K562 (cell line): Measurements from ENCODE around the gene SLC1A3. TPM values are rescaled to one million over a fixed set of nuclear protein-coding genes. Genes with fewer than 3 reads are reported as not detected.

Source experiments
- ATAC-seq: fragments of 200-7000 bp; cut with Tn5 transposase; 3 replicates; pipeline ENCODE4 v1.9.1; 2020; ENCODE audit warnings: moderate library complexity
- BruUV-seq: library from RNA; stranded (reverse); fragments of 400-500 nt; replicated peaks from 2 replicates; lab custom pipeline; 2021; lab: Mats Ljungman, UMichigan
- CTCF ChIA-PET: fragments of 300-600 bp; formaldehyde crosslinking; extraction: SDS; loops from one replicate; lab custom pipeline; 2021; ENCODE audit warnings: low intra/inter-chr PET ratio; lab: Yijun Ruan, JAX
- POLR2A ChIA-PET: fragments of 300-600, 350-650 bp; sonication (Branson Sonifier 250); formaldehyde crosslinking; extraction: SDS; loops from one replicate; lab custom pipeline; 2021; ENCODE audit warnings: antibody characterized with exemption, inconsistent platforms; lab: Yijun Ruan, JAX
- DNase-seq, 4 experiments: peaks; one replicate each; pipeline versions ENCODE4 v3.0.0 to v3.0.0-alpha.2; 2011 to 2018; ENCODE audit warnings: low spot score in 3 of 4, mixed read lengths in 3 of 4; ENCODE audit errors: extremely low read depth in 1 of 4
- FAIRE-seq: peaks from 2 replicates; lab custom pipeline; 2011; peaks lifted over from hg19 to GRCh38; lab: Jason Lieb, UNC
- H2AFZ ChIP-seq: 2 replicates; pipeline ENCODE4 v1.6.0; 2011; ENCODE audit warnings: low read depth, low read length, control low read depth, inconsistent platforms
- H3K27ac ChIP-seq: fragments of 200-600 bp; 3 replicates; pipeline ENCODE4 v1.8.0; 2011; ENCODE audit warnings: low read depth, mild to moderate bottlenecking, control low read depth, inconsistent platforms, low read length, moderate library complexity, mixed read lengths; ENCODE audit errors: extremely low read depth
- H3K27me3 ChIP-seq, 2 experiments: fragments of 300-600 bp in 1 of 2; 2 replicates in 1 of 2; 3 replicates in 1 of 2; pipeline versions ENCODE4 v1.6.0 to v1.8.0; 2011; ENCODE audit warnings: inconsistent platforms in 2 of 2, low read length in 2 of 2, mild to moderate bottlenecking in 1 of 2, mixed read lengths in 1 of 2, moderate library complexity in 1 of 2; ENCODE audit not compliant: control insufficient read depth in 2 of 2, insufficient read depth in 2 of 2
- H3K36me3 ChIP-seq: fragments of 300-600 bp; 3 replicates; pipeline ENCODE4 v1.8.0; 2011; ENCODE audit warnings: mild to moderate bottlenecking, low read length, inconsistent platforms; ENCODE audit not compliant: control insufficient read depth, insufficient read depth
- H3K4me1 ChIP-seq, 2 experiments: fragments of 200-600 bp in 1 of 2; replicated peaks in 1 of 2; 2 replicates in 1 of 2; 3 replicates in 1 of 2; pipeline versions ENCODE4 v1.5.1 to v1.8.0; 2011; ENCODE audit warnings: inconsistent platforms in 2 of 2, low read length in 2 of 2, mild to moderate bottlenecking in 1 of 2, mixed read lengths in 1 of 2, moderate library complexity in 1 of 2; ENCODE audit not compliant: control insufficient read depth in 2 of 2, insufficient read depth in 2 of 2
- H3K4me2 ChIP-seq: 2 replicates; pipeline ENCODE4 v1.6.1; 2011; ENCODE audit warnings: low read length, control low read depth, inconsistent platforms, mixed read lengths; ENCODE audit not compliant: insufficient read depth
- H3K4me3 ChIP-seq: fragments of 200-600 bp; sonication (generic), shearing (Covaris generic); 2 replicates; pipeline ENCODE4 v1.5.1; 2016; ENCODE audit warnings: control low read depth, inconsistent platforms
- H3K79me2 ChIP-seq: fragments of 200-600 bp; 3 replicates; pipeline ENCODE4 v1.8.0; 2011; ENCODE audit warnings: low read length, inconsistent platforms; ENCODE audit not compliant: control insufficient read depth, insufficient read depth
- H3K9ac ChIP-seq, 2 experiments: 2 replicates each; pipeline versions ENCODE4 v1.6.0 to v1.6.1; 2011; ENCODE audit warnings: low read depth in 2 of 2, low read length in 2 of 2, control low read depth in 1 of 2, inconsistent platforms in 1 of 2, mild to moderate bottlenecking in 1 of 2, mixed read lengths in 1 of 2; ENCODE audit not compliant: insufficient read depth in 1 of 2
- H3K9me1 ChIP-seq: one replicate; pipeline ENCODE4 v1.6.0; 2011; ENCODE audit warnings: inconsistent platforms, mild to moderate bottlenecking, low read length, moderate library complexity; ENCODE audit not compliant: control insufficient read depth, insufficient read depth
- H3K9me3 ChIP-seq: replicated peaks from 2 replicates; pipeline ENCODE4 v1.5.1; 2011; ENCODE audit warnings: low read depth, low read length, inconsistent platforms; ENCODE audit not compliant: control insufficient read depth, insufficient read depth
- H4K20me1 ChIP-seq: replicated peaks from 2 replicates; pipeline ENCODE4 v1.6.1; 2011; ENCODE audit warnings: low read length, inconsistent platforms, mixed read lengths; ENCODE audit not compliant: control insufficient read depth, insufficient read depth
- ARHGAP35 ChIP-seq: fragments of 450-650 bp; IDR thresholded peaks from 2 replicates; pipeline ENCODE4 v1.6.1; 2018; ENCODE audit not compliant: partially characterized antibody
- ATF2 ChIP-seq: sonication (generic); formaldehyde crosslinking; IDR thresholded peaks from 2 replicates; pipeline ENCODE4 v1.8.1; 2022; ENCODE audit warnings: missing genetic modification reagents
- COPS2 ChIP-seq: fragments of 450-650 bp; conservative IDR thresholded peaks from 2 replicates; pipeline ENCODE4 v1.6.1; 2016; ENCODE audit warnings: mild to moderate bottlenecking, moderate library complexity
- GATAD2A ChIP-seq: fragments of 450-650 bp; IDR thresholded peaks from 2 replicates; pipeline ENCODE4 v1.6.1; 2017
- KLF10 ChIP-seq: fragments of 250-450 bp; sonication (Bioruptor Pico); IDR thresholded peaks from 2 replicates; pipeline ENCODE4 v1.6.1; 2021; ENCODE audit warnings: matching md5 sums
- XRCC4 ChIP-seq: IDR thresholded peaks from one replicate; pipeline ENCODE4 v1.6.1; 2011; ENCODE audit not compliant: insufficient read depth, insufficient read length; ENCODE audit errors: extremely low read depth
- WGBS: fragments of 100-300 bp; shearing (Covaris generic); methylation state at CpG from one replicate; pipeline ENCODE4 v1.1.6; 2016; ENCODE audit warnings: low coverage, mixed read lengths; ENCODE audit not compliant: insufficient coverage; ENCODE audit errors: missing lambda C conversion rate; 5-methylcytosine and 5-hydroxymethylcytosine counted together
- in situ Hi-C: fragments of 300-500 bp; cut with MboI; formaldehyde crosslinking; loops from 4 replicates; pipeline ENCODE4 v1.15.0; 2018; ENCODE audit warnings: inconsistent platforms, mixed read lengths
- intact Hi-C: fragments of 100-400 bp; cut with micrococcal nuclease; formaldehyde crosslinking; loops from 2 replicates; pipeline ENCODE4 v1.14.2; 2022
- polyA plus RNA-seq, 8 experiments: library from polyadenylated mRNA; depleted of rRNA in 4 of 8; stranded (reverse) in 5 of 8; unstranded in 3 of 8; fragments of >200 nt; fragmentation: Nextera tagmentation in 2 of 8; fragmentation: Illumina TruSeq in 1 of 8; extraction: Ambion mirVana in 2 of 8; extraction: Trizol in 1 of 8; gene quantifications; 2 replicates each; pipeline versions ENCODE4 v1.2.1 to v1.2.3, GENCODE V29; 2011 to 2014; ENCODE audit warnings: inconsistent platforms in 1 of 8, missing spikeins in 1 of 8
- total RNA-seq, 7 experiments: library from RNA; depleted of rRNA in 6 of 7; stranded (reverse); fragments of >200 nt in 6 of 7; fragmentation: Illumina TruSeq in 2 of 7; extraction: Trizol in 2 of 7; gene quantifications; 2 replicates each; pipeline versions ENCODE4 v1.2.1 to v1.2.3, GENCODE V29; 2011 to 2021; ENCODE audit warnings: low replicate concordance in 1 of 7

SLC1A3 gene
- total and polyA plus RNA-seq, 9 of the 15 experiments (the other 6 are each of a cell fraction or from before 2014, with no cell fraction given), result 0.13 TPM; not detected in 8

- no peak for ATAC-seq
- in situ Hi-C loops (loop anchor here (10.0 kb wide), 2 partner anchors 433 to 613 kb away; no protein-coding TSS in a partner anchor), intact Hi-C loops (loop anchor here (10.0 kb wide), 1 partner anchor 453 kb away; the partner anchor contains the start of gene NADK2)
- H3K9me1 ChIP-seq, result peaks cover 2% of the 10 kb centered on the region
- no peak overlapping the region for H3K9ac ChIP-seq
- ChIA-PET POLR2A (interaction anchor here (0.7 kb wide), 1 partner anchor 788 kb away, joined by 3 read pairs; no protein-coding TSS in a partner anchor), CTCF (interaction anchor here (0.6 kb wide), 1 partner anchor 514 kb away, joined by 3 read pairs; no protein-coding TSS in a partner anchor)
- DNase-seq, result no peak
- TF ChIP-seq KLF10 (CRISPR knock-in tag), result no peak
- TF ChIP-seq GATAD2A, result no peak
- TF ChIP-seq XRCC4, result no peak
- no peak for TF ChIP-seq COPS2
- TF ChIP-seq ARHGAP35, result no peak
- TF ChIP-seq ATF2, result no peak
- H3K4me3 ChIP-seq, result no peak overlapping the region
- H2AFZ ChIP-seq, result no peak overlapping the region
- 0% methylated on average over 2 of the region's 2 CpGs for WGBS
- no peak overlapping the region for H3K27ac ChIP-seq
- H4K20me1 ChIP-seq, result no peaks in the 10 kb centered on the region; the same call in 1 of the 2 replicates
- H3K4me1 ChIP-seq, result peaks cover 0 to 2% of the 10 kb centered on the region in 2 experiments; a peak in 2 of 5 replicates
- no peaks in the 10 kb centered on the region for H3K36me3 ChIP-seq
- no peaks in the 10 kb centered on the region for H3K79me2 ChIP-seq
- no TSS peak for BruUV-seq
- H3K4me2 ChIP-seq, result no peak overlapping the region
- FAIRE-seq, result no peak
- H3K27me3 ChIP-seq, result peaks cover 4 to 6% of the 10 kb centered on the region in 2 experiments; a peak in 2 of 5 replicates
- H3K9me3 ChIP-seq, result no peaks in the 10 kb centered on the region
These were observed 91.6 kb downstream of the SLC1A3 start for GRCh38 chr5:36698031-36698430.
